D721Med (cell line): ENCODE results near the gene SLC30A10.
"Not testable (repeated sequence)": the region's sequence is repeated elsewhere in the genome, so short reads cannot be mapped to it uniquely, and the experiment has no call there.

Experiments used
- DNase-seq: peaks from one replicate; pipeline ENCODE4 v3.0.0; 2011; ENCODE audit warnings: low spot score; ENCODE audit not compliant: insufficient read length
- FAIRE-seq: peaks from 2 replicates; lab custom pipeline; 2011; peaks lifted over from hg19 to GRCh38; lab: Jason Lieb, UNC
- TF ChIP-seq, protein P1 (sequence below): IDR thresholded peaks from 2 replicates; pipeline ENCODE4 v1.5.1; 2012; ENCODE audit warnings: mild to moderate bottlenecking, control low read depth; ENCODE audit not compliant: insufficient read depth; ENCODE audit errors: missing control alignments

SLC30A10 gene

GRCh38 chr1:219904934-219905333 is 23.4 kb downstream of the SLC30A10 start:
- TF ChIP-seq, protein P1, sequence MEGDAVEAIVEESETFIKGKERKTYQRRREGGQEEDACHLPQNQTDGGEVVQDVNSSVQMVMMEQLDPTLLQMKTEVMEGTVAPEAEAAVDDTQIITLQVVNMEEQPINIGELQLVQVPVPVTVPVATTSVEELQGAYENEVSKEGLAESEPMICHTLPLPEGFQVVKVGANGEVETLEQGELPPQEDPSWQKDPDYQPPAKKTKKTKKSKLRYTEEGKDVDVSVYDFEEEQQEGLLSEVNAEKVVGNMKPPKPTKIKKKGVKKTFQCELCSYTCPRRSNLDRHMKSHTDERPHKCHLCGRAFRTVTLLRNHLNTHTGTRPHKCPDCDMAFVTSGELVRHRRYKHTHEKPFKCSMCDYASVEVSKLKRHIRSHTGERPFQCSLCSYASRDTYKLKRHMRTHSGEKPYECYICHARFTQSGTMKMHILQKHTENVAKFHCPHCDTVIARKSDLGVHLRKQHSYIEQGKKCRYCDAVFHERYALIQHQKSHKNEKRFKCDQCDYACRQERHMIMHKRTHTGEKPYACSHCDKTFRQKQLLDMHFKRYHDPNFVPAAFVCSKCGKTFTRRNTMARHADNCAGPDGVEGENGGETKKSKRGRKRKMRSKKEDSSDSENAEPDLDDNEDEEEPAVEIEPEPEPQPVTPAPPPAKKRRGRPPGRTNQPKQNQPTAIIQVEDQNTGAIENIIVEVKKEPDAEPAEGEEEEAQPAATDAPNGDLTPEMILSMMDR = no peak
- FAIRE-seq (no peak), DNase-seq (no peak)

GRCh38 chr1:219903353-219903871 is 24.9 kb downstream of the SLC30A10 start:
- DNase-seq (no peak), FAIRE-seq (no peak)
- TF ChIP-seq, protein P1 = no peak

DNA sequence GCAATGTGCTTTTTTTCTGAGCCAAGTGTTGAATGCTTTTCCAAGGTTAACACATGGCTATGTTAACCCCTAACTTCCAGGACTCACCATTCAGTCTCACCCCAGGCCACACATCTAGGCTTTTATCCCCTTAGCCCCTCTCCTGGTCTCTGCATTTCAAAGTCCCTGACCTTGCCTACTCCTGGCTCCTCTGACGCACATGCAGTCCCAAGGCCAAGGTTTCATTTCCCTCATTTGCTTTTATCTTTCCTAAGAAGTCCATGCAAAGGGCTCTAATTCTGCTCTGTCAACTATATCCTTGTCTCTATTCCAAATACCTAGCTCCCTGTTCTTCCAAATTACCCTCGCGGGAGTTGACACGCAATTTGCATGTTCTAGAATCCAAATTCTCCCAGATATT is 25.4 kb downstream of the SLC30A10 start:
- DNase-seq (no peak), FAIRE-seq (no peak)
- TF ChIP-seq, protein P1 = no peak

GRCh38 chr1:219900882-219901281 is 27.5 kb downstream of the SLC30A10 start:
- TF ChIP-seq, protein P1 = no peak
- DNase-seq = no peak
- no peak for FAIRE-seq

GRCh38 chr1:219900201-219900600 is 28.2 kb downstream of the SLC30A10 start:
- FAIRE-seq = no peak

DNA sequence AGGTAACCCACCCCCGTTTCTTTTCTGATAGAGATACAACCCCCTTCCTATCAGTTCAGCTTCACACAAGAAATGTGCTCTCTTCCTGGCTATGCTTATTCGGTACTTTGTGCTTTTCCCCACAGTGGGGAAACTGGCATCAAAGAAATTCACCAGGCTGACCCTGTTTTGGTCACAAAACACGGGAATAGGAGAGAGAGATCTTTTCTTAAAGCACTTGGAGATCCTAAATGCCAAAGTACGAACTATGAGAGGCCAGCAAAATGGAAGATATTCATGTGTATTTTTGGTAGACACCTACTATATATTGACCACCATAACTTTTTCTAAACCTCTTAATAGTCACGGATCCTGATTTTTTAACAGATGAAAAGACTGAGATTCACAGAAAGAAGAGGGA is 30.0 kb downstream of the SLC30A10 start:
- FAIRE-seq = no peak
- TF ChIP-seq, protein P1 = no peak
- DNase-seq = no peak

More at GRCh38 chr1:219900201-219900600, 28.2 kb downstream of the SLC30A10 start:
- no peak for DNase-seq
- TF ChIP-seq, protein P1 = no peak

DNA sequence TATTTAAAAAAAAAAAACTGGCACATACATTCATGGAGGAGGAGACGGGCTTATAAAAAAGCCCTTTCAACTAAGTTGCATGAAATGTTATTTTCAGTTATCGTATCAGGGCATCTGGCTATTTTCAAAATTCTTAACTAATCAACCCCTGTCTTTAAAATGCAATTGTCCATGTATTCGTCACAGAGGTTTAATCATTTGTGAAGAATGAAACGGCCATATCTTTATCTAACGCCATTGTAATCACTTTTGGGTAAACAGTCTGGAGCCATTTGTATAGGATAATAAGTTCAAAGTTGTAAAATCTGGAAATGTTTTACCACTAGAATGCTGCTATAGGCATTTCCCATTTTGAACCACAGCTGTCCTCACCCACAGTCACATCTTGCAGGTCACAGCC is 30.4 kb downstream of the SLC30A10 start:
- DNase-seq (no peak), FAIRE-seq (no peak)
- TF ChIP-seq, protein P1 = no peak

DNA sequence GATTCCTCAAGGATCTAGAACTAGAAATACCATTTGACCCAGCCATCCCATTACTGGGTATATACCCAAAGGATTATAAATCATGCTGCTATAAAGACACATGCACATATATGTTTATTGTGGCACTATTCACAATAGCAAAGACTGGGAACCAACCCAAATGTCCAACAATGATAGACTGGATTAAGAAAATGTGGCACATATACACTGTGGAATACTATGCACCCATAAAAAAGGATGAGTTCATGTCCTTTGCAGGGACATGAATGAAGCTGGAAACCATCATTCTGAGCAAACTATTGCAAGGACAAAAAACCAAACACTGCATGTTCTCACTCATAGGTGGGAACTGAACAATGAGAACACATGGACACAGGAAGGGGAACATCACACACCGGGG is 36.1 kb downstream of the SLC30A10 start:
- FAIRE-seq = not testable (repeated sequence)

GRCh38 chr1:219891846-219892245 is 36.5 kb downstream of the SLC30A10 start:
- not testable (repeated sequence) for DNase-seq, FAIRE-seq

More for the DNA sequence above, 36.1 kb downstream of the SLC30A10 start:
- DNase-seq = not testable (repeated sequence)

DNA sequence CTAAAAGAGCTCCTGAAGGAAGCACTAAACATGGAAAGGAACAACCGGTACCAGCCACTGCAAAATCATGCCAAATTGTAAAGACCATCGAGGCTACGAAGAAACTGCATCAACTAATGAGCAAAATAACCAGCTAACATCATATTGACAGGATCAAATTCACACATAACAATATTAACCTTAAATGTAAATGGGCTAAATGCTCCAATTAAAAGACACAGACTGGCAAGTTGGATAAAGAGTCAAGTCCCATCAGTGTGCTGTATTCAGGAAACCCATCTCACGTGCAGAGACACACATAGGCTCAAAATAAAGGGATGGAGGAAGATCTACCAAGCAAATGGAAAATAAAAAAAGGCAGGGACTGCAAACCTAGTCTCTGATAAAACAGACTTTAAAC is 39.7 kb downstream of the SLC30A10 start:
- FAIRE-seq, DNase-seq: not testable (repeated sequence)
